GM23338 (cell line): ENCODE data around the gene PRKCD. TPM values are rescaled to one million over a fixed set of nuclear protein-coding genes. Genes with fewer than 3 reads are reported as not detected.

Source experiments
- ATAC-seq: fragments of 200-7000 bp; cut with Tn5 transposase; 3 replicates; pipeline ENCODE4 v1.9.1; 2020
- DNase-seq: peaks from one replicate; pipeline ENCODE4 v3.0.0-alpha.2; 2015; ENCODE audit warnings: low spot score
- H2AFZ ChIP-seq: fragments of 200-600 bp; sonication (generic); 2 replicates; pipeline ENCODE4 v1.8.0; 2016; ENCODE audit warnings: antibody characterized with exemption, mild to moderate bottlenecking, moderate library complexity
- H3F3A ChIP-seq: fragments of 200-600 bp; sonication (generic); replicated peaks from 2 replicates; pipeline ENCODE4 v1.8.0; 2017; ENCODE audit warnings: antibody characterized with exemption, mixed run types, low read depth
- H3K27ac ChIP-seq: fragments of 200-600 bp; sonication (generic); 2 replicates; pipeline ENCODE4 v1.6.1; 2016; ENCODE audit warnings: low read depth
- H3K27me3 ChIP-seq: fragments of 200-600 bp; sonication (generic); 2 replicates; pipeline ENCODE4 v1.8.0; 2016; ENCODE audit warnings: mild to moderate bottlenecking, mixed run types, moderate library complexity; ENCODE audit not compliant: insufficient read depth
- H3K36me3 ChIP-seq: fragments of 200-600 bp; sonication (generic); 2 replicates; pipeline ENCODE4 v1.8.0; 2016; ENCODE audit warnings: mild to moderate bottlenecking; ENCODE audit not compliant: insufficient read depth
- H3K4me1 ChIP-seq: fragments of 200-600 bp; sonication (generic); 2 replicates; pipeline ENCODE4 v1.8.0; 2016; ENCODE audit warnings: mild to moderate bottlenecking, moderate library complexity; ENCODE audit not compliant: insufficient read depth
- H3K4me2 ChIP-seq: fragments of 200-600 bp; sonication (generic); 2 replicates; pipeline ENCODE4 v1.7.1; 2017; ENCODE audit warnings: mixed run types
- H3K4me3 ChIP-seq: fragments of 200-600 bp; sonication (generic); 2 replicates; pipeline ENCODE4 v1.6.1; 2016; ENCODE audit warnings: mixed run types
- H3K79me2 ChIP-seq: fragments of 200-600 bp; sonication (generic); replicated peaks from 2 replicates; pipeline ENCODE4 v1.8.0; 2017; ENCODE audit warnings: mild to moderate bottlenecking; ENCODE audit not compliant: insufficient read depth
- H3K9me2 ChIP-seq: fragments of 200-600 bp; sonication (generic); 2 replicates; pipeline ENCODE4 v1.8.0; 2017; ENCODE audit not compliant: insufficient read depth
- H4K20me1 ChIP-seq: fragments of 200-600 bp; sonication (generic); replicated peaks from 2 replicates; pipeline ENCODE4 v1.8.0; 2017; ENCODE audit warnings: mild to moderate bottlenecking; ENCODE audit not compliant: insufficient read depth
- H3K27ac Mint-ChIP-seq: 2 replicates; pipeline ENCODE4 v1.8.0; 2020; ENCODE audit warnings: inconsistent platforms, mild to moderate bottlenecking, moderate library complexity, mixed read lengths
- H3K27me3 Mint-ChIP-seq: 3 replicates; pipeline ENCODE4 v1.8.0; 2022; ENCODE audit warnings: low read depth, mild to moderate bottlenecking, moderate library complexity, mixed read lengths, inconsistent platforms; ENCODE audit not compliant: insufficient read depth, poor library complexity
- H3K36me3 Mint-ChIP-seq: 3 replicates; pipeline ENCODE4 v1.8.0; 2021; ENCODE audit warnings: low read depth, mild to moderate bottlenecking, inconsistent platforms, moderate library complexity, mixed read lengths
- H3K4me1 Mint-ChIP-seq: 3 replicates; pipeline ENCODE4 v1.8.0; 2020; ENCODE audit warnings: mild to moderate bottlenecking, inconsistent platforms, mixed read lengths
- H3K4me3 Mint-ChIP-seq: 3 replicates; pipeline ENCODE4 v1.8.0; 2021; ENCODE audit warnings: moderate library complexity, mild to moderate bottlenecking, inconsistent platforms, mixed read lengths
- H3K9me3 Mint-ChIP-seq: 3 replicates; pipeline ENCODE4 v1.8.0; 2020; ENCODE audit warnings: moderate library complexity, mild to moderate bottlenecking, inconsistent platforms, mixed read lengths
- ETS1 ChIP-seq: IDR thresholded peaks from 2 replicates; pipeline ENCODE4 v1.6.1; 2016; ENCODE audit warnings: antibody characterized with exemption
- EZH2 ChIP-seq: fragments of 200-600 bp; sonication (generic); IDR thresholded peaks from one replicate; pipeline ENCODE4 v1.8.0; 2017; ENCODE audit warnings: antibody characterized with exemption, mild to moderate bottlenecking, low read depth; ENCODE audit not compliant: unreplicated experiment
- EZH2phosphoT487 ChIP-seq: fragments of 200-600 bp; sonication (generic); IDR thresholded peaks from one replicate; pipeline ENCODE4 v1.8.1; 2018; ENCODE audit warnings: antibody characterized with exemption; ENCODE audit not compliant: unreplicated experiment
- JUNB ChIP-seq: IDR thresholded peaks from one replicate; pipeline ENCODE4 v1.6.1; 2016; ENCODE audit warnings: antibody characterized with exemption; ENCODE audit not compliant: unreplicated experiment
- NANOG ChIP-seq: IDR thresholded peaks from 2 replicates; pipeline ENCODE4 v1.6.1; 2016; ENCODE audit warnings: antibody characterized with exemption, borderline replicate concordance
- POLR2AphosphoS5 ChIP-seq: IDR thresholded peaks from 2 replicates; pipeline ENCODE4 v1.6.1; 2016; ENCODE audit warnings: antibody characterized with exemption, low read depth
- REST ChIP-seq: IDR thresholded peaks from one replicate; pipeline ENCODE4 v1.6.1; 2018; ENCODE audit warnings: antibody characterized with exemption; ENCODE audit not compliant: unreplicated experiment
- STAT1 ChIP-seq: IDR thresholded peaks from one replicate; pipeline ENCODE4 v1.6.1; 2016; ENCODE audit warnings: antibody characterized with exemption; ENCODE audit not compliant: unreplicated experiment
- ZNF331 ChIP-seq: fragments of 250-450 bp; sonication (Bioruptor Pico); IDR thresholded peaks from 2 replicates; pipeline ENCODE4 v1.5.0; 2020; ENCODE audit warnings: low read depth, mild to moderate bottlenecking, moderate library complexity
- ZNF462 ChIP-seq: fragments of 250-450 bp; sonication (Bioruptor Pico); IDR thresholded peaks from 2 replicates; pipeline ENCODE4 v1.5.0; 2020; ENCODE audit warnings: mild to moderate bottlenecking, moderate library complexity
- polyA plus RNA-seq: library from polyadenylated mRNA; unstranded; fragments of >200 nt; fragmentation: Nextera tagmentation; extraction: Ambion mirVana; gene quantifications from 2 replicates; pipeline ENCODE4 v1.2.1, GENCODE V29; 2016
- total RNA-seq: library from RNA; depleted of rRNA; stranded (reverse); fragments of >200 nt; shearing (Covaris generic); gene quantifications from 2 replicates; pipeline ENCODE4 v1.2.3, GENCODE V29; 2014

The PRKCD gene
- total and polyA plus RNA-seq, 2 experiments from 2014 or later, result 11.3 to 11.8 TPM

GRCh38 chr3:53215816-53216215 is 54.8 kb downstream of the PRKCD start (continued):
- TF ChIP-seq ZNF462 (CRISPR knock-in tag) (no peak), ZNF331 (CRISPR knock-in tag) (no peak), JUNB (no peak), POLR2AphosphoS5 (no peak), EZH2 (no peak)

- DNase-seq (no peak), ATAC-seq (no peak)
- Histone ChIP-seq H3K4me2 (no peak overlapping the region), H3K36me3 (no peaks in the 10 kb centered on the region), H4K20me1 (no peaks in the 10 kb centered on the region), H3K9me2 (no peaks in the 10 kb centered on the region), H3K4me1 (no peaks in the 10 kb centered on the region), H2AFZ (no peak overlapping the region), H3K27me3 (no peaks in the 10 kb centered on the region), H3K79me2 (no peaks in the 10 kb centered on the region), H3K27ac (no peak overlapping the region), H3K4me3 (no peak overlapping the region), H3F3A (peaks cover 12% of the 10 kb centered on the region; the same call in 1 of the 2 replicates)
- 0 out of 3 replicates have a peak, but pooled peaks cover 3% of the 10 kb centered on the region for H3K9me3 Mint-ChIP-seq
- H3K36me3 Mint-ChIP-seq, result peaks cover 8% of the 10 kb centered on the region; the same call in 2 of the 3 replicates
- H3K27me3 Mint-ChIP-seq, result peaks cover 38% of the 10 kb centered on the region
- no peak overlapping the region for H3K4me3 Mint-ChIP-seq
- no peaks in the 10 kb centered on the region; the same call in 2 of the 3 replicates for H3K4me1 Mint-ChIP-seq
- TF ChIP-seq JUNB (no peak), EZH2phosphoT487 (no peak), NANOG (no peak), STAT1 (no peak), REST (no peak), POLR2AphosphoS5 (no peak), ZNF331 (CRISPR knock-in tag) (no peak), ETS1 (no peak)
- H3K27ac Mint-ChIP-seq, result no peak overlapping the region
These were observed 55.7 kb downstream of the PRKCD start for GRCh38 chr3:53216723-53217122.
